ENCODE measurements around the gene MX2. TPM values are rescaled to one million over a fixed set of nuclear protein-coding genes. Genes with fewer than 3 reads are reported as not detected.

The MX2 gene
- total and polyA plus RNA-seq, 4 donors = 0.69 to 4.7 (median 2.2) TPM

DNA sequence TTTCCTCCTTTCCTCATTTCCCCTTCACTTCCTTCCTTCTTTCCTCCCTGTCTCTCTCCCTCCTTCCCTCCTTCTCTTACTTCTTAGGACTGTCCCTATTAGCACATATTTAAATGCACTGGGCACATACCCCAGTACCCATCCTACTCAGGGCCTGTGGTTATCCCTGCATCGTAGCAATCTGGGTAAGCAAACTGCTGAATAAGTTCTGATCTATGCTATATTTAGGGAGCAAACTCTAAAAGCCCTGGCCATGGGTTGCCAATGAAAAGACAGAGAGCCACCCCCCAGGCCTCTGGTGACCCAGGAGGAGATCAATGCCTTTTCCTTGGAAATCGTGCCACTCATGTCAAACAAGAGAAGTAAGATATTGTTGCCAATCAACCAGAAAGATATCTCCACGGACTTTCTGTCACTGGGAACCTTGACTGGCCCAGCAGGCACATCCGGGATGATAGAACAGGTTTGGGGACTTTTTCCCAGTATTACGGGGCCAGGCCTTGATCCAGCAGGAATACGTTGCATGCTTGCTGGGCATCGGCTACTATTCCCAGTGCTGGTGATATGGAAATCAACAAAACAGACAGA lies 39.8 kb upstream of the MX2 start:
- DNase-seq (ENCODE audit: low spot score) = no peak
- H3K9me3 ChIP-seq (ENCODE audit: control insufficient read depth in 4 of 4, low read length in 3 of 4) = no peaks in the 10 kb centered on the region
- H3K27me3 ChIP-seq (ENCODE audit: control insufficient read depth in 4 of 4, insufficient read depth in 4 of 4, low read length in 3 of 4) = no peaks in the 10 kb centered on the region
- TF ChIP-seq HNF4G (IDR thresholded peaks at IDR 0.05) = no peak
- no peak for TF ChIP-seq JUND (IDR thresholded peaks at IDR 0.05)
- no peak for TF ChIP-seq YY1 (IDR thresholded peaks at IDR 0.05)
- TF ChIP-seq NR2F2 (IDR thresholded peaks at IDR 0.05) = no peak
- TF ChIP-seq SP1 (IDR thresholded peaks at IDR 0.05) = no peak
- TF ChIP-seq, protein P1, sequence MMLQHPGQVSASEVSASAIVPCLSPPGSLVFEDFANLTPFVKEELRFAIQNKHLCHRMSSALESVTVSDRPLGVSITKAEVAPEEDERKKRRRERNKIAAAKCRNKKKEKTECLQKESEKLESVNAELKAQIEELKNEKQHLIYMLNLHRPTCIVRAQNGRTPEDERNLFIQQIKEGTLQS (IDR thresholded peaks at IDR 0.05) = no peak
- TF ChIP-seq FOXA2 (IDR thresholded peaks at IDR 0.05) = no peak
- TF ChIP-seq FOXA1 (IDR thresholded peaks at IDR 0.05) = no peak
- TF ChIP-seq EGR1 (IDR thresholded peaks at IDR 0.05; ENCODE audit: low read depth in 2 of 2) = no peak
- TF ChIP-seq GABPA (IDR thresholded peaks at IDR 0.05 in 1 of 2, conservative IDR thresholded peaks at IDR 0.05 in 1 of 2) = no peak
- TF ChIP-seq, protein P2, sequence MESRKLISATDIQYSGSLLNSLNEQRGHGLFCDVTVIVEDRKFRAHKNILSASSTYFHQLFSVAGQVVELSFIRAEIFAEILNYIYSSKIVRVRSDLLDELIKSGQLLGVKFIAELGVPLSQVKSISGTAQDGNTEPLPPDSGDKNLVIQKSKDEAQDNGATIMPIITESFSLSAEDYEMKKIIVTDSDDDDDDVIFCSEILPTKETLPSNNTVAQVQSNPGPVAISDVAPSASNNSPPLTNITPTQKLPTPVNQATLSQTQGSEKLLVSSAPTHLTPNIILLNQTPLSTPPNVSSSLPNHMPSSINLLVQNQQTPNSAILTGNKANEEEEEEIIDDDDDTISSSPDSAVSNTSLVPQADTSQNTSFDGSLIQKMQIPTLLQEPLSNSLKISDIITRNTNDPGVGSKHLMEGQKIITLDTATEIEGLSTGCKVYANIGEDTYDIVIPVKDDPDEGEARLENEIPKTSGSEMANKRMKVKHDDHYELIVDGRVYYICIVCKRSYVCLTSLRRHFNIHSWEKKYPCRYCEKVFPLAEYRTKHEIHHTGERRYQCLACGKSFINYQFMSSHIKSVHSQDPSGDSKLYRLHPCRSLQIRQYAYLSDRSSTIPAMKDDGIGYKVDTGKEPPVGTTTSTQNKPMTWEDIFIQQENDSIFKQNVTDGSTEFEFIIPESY (IDR thresholded peaks at IDR 0.05) = no peak
- no peak for TF ChIP-seq HNF4A (conservative IDR thresholded peaks at IDR 0.05)
- no peak for TF ChIP-seq RXRA (IDR thresholded peaks at IDR 0.05)
- TF ChIP-seq, protein P3, sequence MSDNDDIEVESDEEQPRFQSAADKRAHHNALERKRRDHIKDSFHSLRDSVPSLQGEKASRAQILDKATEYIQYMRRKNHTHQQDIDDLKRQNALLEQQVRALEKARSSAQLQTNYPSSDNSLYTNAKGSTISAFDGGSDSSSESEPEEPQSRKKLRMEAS (IDR thresholded peaks at IDR 0.05) = no peak
- TF ChIP-seq RAD21 (IDR thresholded peaks at IDR 0.05) = no peak
- TF ChIP-seq, protein P4, sequence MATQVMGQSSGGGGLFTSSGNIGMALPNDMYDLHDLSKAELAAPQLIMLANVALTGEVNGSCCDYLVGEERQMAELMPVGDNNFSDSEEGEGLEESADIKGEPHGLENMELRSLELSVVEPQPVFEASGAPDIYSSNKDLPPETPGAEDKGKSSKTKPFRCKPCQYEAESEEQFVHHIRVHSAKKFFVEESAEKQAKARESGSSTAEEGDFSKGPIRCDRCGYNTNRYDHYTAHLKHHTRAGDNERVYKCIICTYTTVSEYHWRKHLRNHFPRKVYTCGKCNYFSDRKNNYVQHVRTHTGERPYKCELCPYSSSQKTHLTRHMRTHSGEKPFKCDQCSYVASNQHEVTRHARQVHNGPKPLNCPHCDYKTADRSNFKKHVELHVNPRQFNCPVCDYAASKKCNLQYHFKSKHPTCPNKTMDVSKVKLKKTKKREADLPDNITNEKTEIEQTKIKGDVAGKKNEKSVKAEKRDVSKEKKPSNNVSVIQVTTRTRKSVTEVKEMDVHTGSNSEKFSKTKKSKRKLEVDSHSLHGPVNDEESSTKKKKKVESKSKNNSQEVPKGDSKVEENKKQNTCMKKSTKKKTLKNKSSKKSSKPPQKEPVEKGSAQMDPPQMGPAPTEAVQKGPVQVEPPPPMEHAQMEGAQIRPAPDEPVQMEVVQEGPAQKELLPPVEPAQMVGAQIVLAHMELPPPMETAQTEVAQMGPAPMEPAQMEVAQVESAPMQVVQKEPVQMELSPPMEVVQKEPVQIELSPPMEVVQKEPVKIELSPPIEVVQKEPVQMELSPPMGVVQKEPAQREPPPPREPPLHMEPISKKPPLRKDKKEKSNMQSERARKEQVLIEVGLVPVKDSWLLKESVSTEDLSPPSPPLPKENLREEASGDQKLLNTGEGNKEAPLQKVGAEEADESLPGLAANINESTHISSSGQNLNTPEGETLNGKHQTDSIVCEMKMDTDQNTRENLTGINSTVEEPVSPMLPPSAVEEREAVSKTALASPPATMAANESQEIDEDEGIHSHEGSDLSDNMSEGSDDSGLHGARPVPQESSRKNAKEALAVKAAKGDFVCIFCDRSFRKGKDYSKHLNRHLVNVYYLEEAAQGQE (IDR thresholded peaks at IDR 0.05) = no peak
- no peak for TF ChIP-seq TAF1 (conservative IDR thresholded peaks at IDR 0.05)
- TF ChIP-seq, protein P5, sequence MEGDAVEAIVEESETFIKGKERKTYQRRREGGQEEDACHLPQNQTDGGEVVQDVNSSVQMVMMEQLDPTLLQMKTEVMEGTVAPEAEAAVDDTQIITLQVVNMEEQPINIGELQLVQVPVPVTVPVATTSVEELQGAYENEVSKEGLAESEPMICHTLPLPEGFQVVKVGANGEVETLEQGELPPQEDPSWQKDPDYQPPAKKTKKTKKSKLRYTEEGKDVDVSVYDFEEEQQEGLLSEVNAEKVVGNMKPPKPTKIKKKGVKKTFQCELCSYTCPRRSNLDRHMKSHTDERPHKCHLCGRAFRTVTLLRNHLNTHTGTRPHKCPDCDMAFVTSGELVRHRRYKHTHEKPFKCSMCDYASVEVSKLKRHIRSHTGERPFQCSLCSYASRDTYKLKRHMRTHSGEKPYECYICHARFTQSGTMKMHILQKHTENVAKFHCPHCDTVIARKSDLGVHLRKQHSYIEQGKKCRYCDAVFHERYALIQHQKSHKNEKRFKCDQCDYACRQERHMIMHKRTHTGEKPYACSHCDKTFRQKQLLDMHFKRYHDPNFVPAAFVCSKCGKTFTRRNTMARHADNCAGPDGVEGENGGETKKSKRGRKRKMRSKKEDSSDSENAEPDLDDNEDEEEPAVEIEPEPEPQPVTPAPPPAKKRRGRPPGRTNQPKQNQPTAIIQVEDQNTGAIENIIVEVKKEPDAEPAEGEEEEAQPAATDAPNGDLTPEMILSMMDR (IDR thresholded peaks at IDR 0.05; ENCODE audit: low read depth, low read length, missing input control) = no peak
- no peak overlapping the region for H3K27ac ChIP-seq (ENCODE audit: low read depth in 1 of 2, low read length in 2 of 2)
- no peak overlapping the region for H3K4me3 ChIP-seq (ENCODE audit: low read depth in 1 of 3, low read length in 3 of 3)
- WGBS = 68% methylated on average over 7 of the region's 7 CpGs
- H3K36me3 ChIP-seq (ENCODE audit: control insufficient read depth in 4 of 4, insufficient read depth in 3 of 4, low read depth in 1 of 4, low read length in 3 of 4) = no peaks in the 10 kb centered on the region
- peaks cover 0 to 7% (median 3%) of the 10 kb centered on the region in 4 donors for H3K4me1 ChIP-seq (ENCODE audit: control insufficient read depth in 4 of 4, insufficient read depth in 4 of 4, low read length in 3 of 4)
- no peak overlapping the region for H3K9ac ChIP-seq (ENCODE audit: low read depth in 1 of 2, low read length in 2 of 2)
